KMS-11 (cell line): ENCODE measurements around the gene TAF6L.
A peak's percentile ranks its signal among the peaks of the same experiment; 100 is the strongest.

ENCODE experiments used
- H2AFZ ChIP-seq: fragments of 200-600 bp; sonication (generic); 2 replicates; pipeline ENCODE4 v1.6.1; 2016; ENCODE audit warnings: antibody characterized with exemption, mixed run types, low read depth
- H3K27ac ChIP-seq: fragments of 200-600 bp; sonication (generic); 2 replicates; pipeline ENCODE4 v1.6.1; 2016; ENCODE audit warnings: mild to moderate bottlenecking, mixed run types
- H3K27me3 ChIP-seq: fragments of 200-600 bp; sonication (generic); 2 replicates; pipeline ENCODE4 v1.6.1; 2017; ENCODE audit warnings: mild to moderate bottlenecking, low read depth, mixed run types, moderate library complexity; ENCODE audit not compliant: insufficient read depth
- H3K36me3 ChIP-seq: fragments of 200-600 bp; sonication (generic); 2 replicates; pipeline ENCODE4 v1.6.1; 2017; ENCODE audit warnings: mild to moderate bottlenecking, mixed run types; ENCODE audit not compliant: insufficient read depth
- H3K4me1 ChIP-seq: fragments of 200-600 bp; sonication (generic); 2 replicates; pipeline ENCODE4 v1.6.1; 2016; ENCODE audit warnings: mild to moderate bottlenecking, low read depth, mixed run types; ENCODE audit not compliant: poor library complexity, severe bottlenecking
- H3K4me2 ChIP-seq: fragments of 200-600 bp; sonication (generic); 2 replicates; pipeline ENCODE4 v1.7.0; 2016; ENCODE audit warnings: mild to moderate bottlenecking, mixed run types
- H3K4me3 ChIP-seq: fragments of 200-600 bp; sonication (generic); IDR thresholded peaks from 2 replicates; pipeline ENCODE4 v1.6.1; 2017; ENCODE audit warnings: low read depth, low read length, mixed read lengths; ENCODE audit not compliant: insufficient read depth
- H3K79me2 ChIP-seq: fragments of 200-600 bp; sonication (generic); 2 replicates; pipeline ENCODE4 v1.6.1; 2016; ENCODE audit warnings: low read depth, mixed run types; ENCODE audit not compliant: insufficient read depth
- H3K9ac ChIP-seq: fragments of 200-600 bp; sonication (generic); 2 replicates; pipeline ENCODE4 v1.6.1; 2016; ENCODE audit warnings: mild to moderate bottlenecking, mixed run types
- H4K20me1 ChIP-seq: fragments of 200-600 bp; sonication (generic); 2 replicates; pipeline ENCODE4 v1.6.1; 2016; ENCODE audit warnings: mild to moderate bottlenecking, mixed run types; ENCODE audit not compliant: insufficient read depth
- CTCF ChIP-seq: fragments of 200-600 bp; sonication (generic); conservative IDR thresholded peaks from 2 replicates; pipeline ENCODE4 v1.6.1; 2017; ENCODE audit warnings: low read depth, mild to moderate bottlenecking, antibody characterized with exemption, low read length, moderate library complexity, mixed read lengths

The TAF6L gene

DNA sequence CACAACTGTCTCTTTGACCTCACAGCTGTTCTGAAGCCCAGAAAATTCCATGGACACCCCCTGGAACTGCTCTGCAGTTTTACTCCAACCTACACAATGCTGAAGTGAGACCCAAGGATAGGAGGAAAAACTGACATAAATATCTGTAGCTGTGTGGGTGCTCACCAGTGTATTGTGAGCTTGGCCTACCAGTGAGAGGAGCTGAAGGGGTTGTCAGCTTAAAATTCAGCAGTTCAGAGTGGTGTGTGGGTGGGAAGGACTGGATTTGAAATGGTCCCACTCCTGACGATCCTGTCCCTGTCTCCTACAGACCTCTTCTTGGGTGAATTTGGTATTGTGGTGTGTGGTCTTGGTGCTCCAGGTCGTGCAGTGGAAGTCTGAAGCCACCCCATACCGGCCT lies 18.4 kb downstream of the TAF6L start:
- Histone ChIP-seq H3K4me3 (no peak overlapping the region), H3K27me3 (no peaks in the 10 kb centered on the region), H3K36me3 (no peaks in the 10 kb centered on the region), H3K9ac (no peak overlapping the region), H2AFZ (no peak overlapping the region), H3K4me2 (no peak overlapping the region), H4K20me1 (no peaks in the 10 kb centered on the region), H3K4me1 (peaks cover 36% of the 10 kb centered on the region), H3K79me2 (peaks cover 46% of the 10 kb centered on the region), H3K27ac (no peak overlapping the region)
- no peak for TF ChIP-seq CTCF

GRCh38 chr11:62791501-62792201 lies 20.5 kb downstream of the TAF6L start, which contains the start of gene TMEM223:
TSS of gene TMEM223 (minus strand) at chr11:62792006. CDS start at chr11:62791994, 12 bp downstream.
- Histone ChIP-seq H3K4me3 (peak within 1 kb of the TSS; percentile 48), H3K9ac (peak within 1 kb of the TSS; percentile 68), H3K4me1 (peaks cover 26% of the 10 kb centered on the region), H3K4me2 (peak within 1 kb of the TSS; percentile 88), H3K27ac (peak within 1 kb of the TSS; percentile 43), H4K20me1 (no peaks in the 10 kb centered on the region), H3K79me2 (peaks cover 46% of the 10 kb centered on the region), H3K36me3 (no peaks in the 10 kb centered on the region; the same call in 1 of the 2 replicates), H2AFZ (peak within 1 kb of the TSS; percentile 55), H3K27me3 (no peaks in the 10 kb centered on the region)
- 0 out of 2 replicates have a peak, but pooled peaks have one; percentile 20 for TF ChIP-seq CTCF

GRCh38 chr11:62792202-62792575 lies 21.0 kb downstream of the TAF6L start:
- H3K4me1 ChIP-seq: peaks cover 26% of the 10 kb centered on the region
- H4K20me1 ChIP-seq: no peaks in the 10 kb centered on the region
- no peaks in the 10 kb centered on the region; the same call in 1 of the 2 replicates for H3K36me3 ChIP-seq
- H3K9ac ChIP-seq: no peak overlapping the region
- H3K27me3 ChIP-seq: no peaks in the 10 kb centered on the region
- H3K4me3 ChIP-seq: peak overlapping the region; percentile 48
- TF ChIP-seq CTCF: 0 out of 2 replicates have a peak, but pooled peaks have one; percentile 3
- H3K4me2 ChIP-seq: peak overlapping the region; percentile 88
- H3K27ac ChIP-seq: peak overlapping the region; percentile 43; the same call in 1 of the 2 replicates
- peaks cover 44% of the 10 kb centered on the region for H3K79me2 ChIP-seq
- H2AFZ ChIP-seq: no peak overlapping the region; the same call in 1 of the 2 replicates

- Histone ChIP-seq H3K36me3 (no peaks in the 10 kb centered on the region; the same call in 1 of the 2 replicates), H4K20me1 (no peaks in the 10 kb centered on the region), H3K4me2 (no peak overlapping the region), H3K79me2 (peaks cover 23% of the 10 kb centered on the region; the same call in 1 of the 2 replicates), H3K9ac (no peak overlapping the region), H3K27ac (no peak overlapping the region), H3K4me3 (no peak overlapping the region), H3K4me1 (peaks cover 15% of the 10 kb centered on the region), H2AFZ (no peak overlapping the region), H3K27me3 (no peaks in the 10 kb centered on the region)
- TF ChIP-seq CTCF: no peak
Observed at GRCh38 chr11:62794201-62794775, 23.1 kb downstream of the TAF6L start.
